ENCODE data around the gene ZNF319. TPM values are rescaled to one million over a fixed set of nuclear protein-coding genes. Genes with fewer than 3 reads are reported as not detected.

ZNF319 gene
- total and polyA plus RNA-seq, 4 donors = 0.64 to 3.4 (median 2.6) TPM

GRCh38 chr16:57956270-57956808 is 44.1 kb downstream of the ZNF319 start:
- Histone ChIP-seq H3K27me3 (ENCODE audit: control insufficient read depth in 4 of 4, insufficient read depth in 4 of 4, low read length in 3 of 4) (no peaks in the 10 kb centered on the region), H3K4me1 (ENCODE audit: control insufficient read depth in 4 of 4, insufficient read depth in 4 of 4, low read length in 3 of 4) (no peaks in the 10 kb centered on the region), H3K9me3 (ENCODE audit: control insufficient read depth in 4 of 4, low read length in 3 of 4) (no peaks in the 10 kb centered on the region), H3K27ac (ENCODE audit: low read depth in 1 of 2, low read length in 2 of 2) (no peak overlapping the region), H3K4me3 (ENCODE audit: low read depth in 1 of 3, low read length in 3 of 3) (no peak overlapping the region), H3K9ac (ENCODE audit: low read depth in 1 of 2, low read length in 2 of 2) (no peak overlapping the region), H3K36me3 (ENCODE audit: control insufficient read depth in 4 of 4, insufficient read depth in 3 of 4, low read depth in 1 of 4, low read length in 3 of 4) (no peaks in the 10 kb centered on the region)
- DNase-seq (ENCODE audit: low spot score) = no peak
- 93% methylated on average over 8 of the region's 8 CpGs for whole genome bisulfite sequencing
- TF ChIP-seq FOXA1 (IDR thresholded peaks at IDR 0.05) (no peak), TAF1 (conservative IDR thresholded peaks at IDR 0.05) (no peak), HNF4G (IDR thresholded peaks at IDR 0.05) (no peak), RAD21 (IDR thresholded peaks at IDR 0.05) (no peak), SP1 (IDR thresholded peaks at IDR 0.05) (no peak), ATF3 (IDR thresholded peaks at IDR 0.05) (no peak), YY1 (IDR thresholded peaks at IDR 0.05) (no peak), EGR1 (IDR thresholded peaks at IDR 0.05; ENCODE audit: low read depth in 2 of 2) (no peak), NR2F2 (IDR thresholded peaks at IDR 0.05) (no peak)

- H3K36me3 ChIP-seq (ENCODE audit: control insufficient read depth in 4 of 4, insufficient read depth in 3 of 4, low read depth in 1 of 4, low read length in 3 of 4) = no peaks in the 10 kb centered on the region
- H3K27me3 ChIP-seq (ENCODE audit: control insufficient read depth in 4 of 4, insufficient read depth in 4 of 4, low read length in 3 of 4) = no peaks in the 10 kb centered on the region
- no peaks in the 10 kb centered on the region for H3K9me3 ChIP-seq (ENCODE audit: control insufficient read depth in 4 of 4, low read length in 3 of 4)
- H3K4me1 ChIP-seq (ENCODE audit: control insufficient read depth in 4 of 4, insufficient read depth in 4 of 4, low read length in 3 of 4) = no peaks in the 10 kb centered on the region
- DNase-seq (ENCODE audit: low spot score) = no peak
- no peak overlapping the region for H3K27ac ChIP-seq (ENCODE audit: low read depth in 1 of 2, low read length in 2 of 2)
- no peak overlapping the region for H3K9ac ChIP-seq (ENCODE audit: low read depth in 1 of 2, low read length in 2 of 2)
- TF ChIP-seq HNF4A (conservative IDR thresholded peaks at IDR 0.05) = no peak
- no peak for TF ChIP-seq ZBTB33 (IDR thresholded peaks at IDR 0.05)
- no peak for TF ChIP-seq EGR1 (IDR thresholded peaks at IDR 0.05; ENCODE audit: low read depth in 2 of 2)
- no peak for TF ChIP-seq FOXA1 (IDR thresholded peaks at IDR 0.05)
- TF ChIP-seq, protein P1, sequence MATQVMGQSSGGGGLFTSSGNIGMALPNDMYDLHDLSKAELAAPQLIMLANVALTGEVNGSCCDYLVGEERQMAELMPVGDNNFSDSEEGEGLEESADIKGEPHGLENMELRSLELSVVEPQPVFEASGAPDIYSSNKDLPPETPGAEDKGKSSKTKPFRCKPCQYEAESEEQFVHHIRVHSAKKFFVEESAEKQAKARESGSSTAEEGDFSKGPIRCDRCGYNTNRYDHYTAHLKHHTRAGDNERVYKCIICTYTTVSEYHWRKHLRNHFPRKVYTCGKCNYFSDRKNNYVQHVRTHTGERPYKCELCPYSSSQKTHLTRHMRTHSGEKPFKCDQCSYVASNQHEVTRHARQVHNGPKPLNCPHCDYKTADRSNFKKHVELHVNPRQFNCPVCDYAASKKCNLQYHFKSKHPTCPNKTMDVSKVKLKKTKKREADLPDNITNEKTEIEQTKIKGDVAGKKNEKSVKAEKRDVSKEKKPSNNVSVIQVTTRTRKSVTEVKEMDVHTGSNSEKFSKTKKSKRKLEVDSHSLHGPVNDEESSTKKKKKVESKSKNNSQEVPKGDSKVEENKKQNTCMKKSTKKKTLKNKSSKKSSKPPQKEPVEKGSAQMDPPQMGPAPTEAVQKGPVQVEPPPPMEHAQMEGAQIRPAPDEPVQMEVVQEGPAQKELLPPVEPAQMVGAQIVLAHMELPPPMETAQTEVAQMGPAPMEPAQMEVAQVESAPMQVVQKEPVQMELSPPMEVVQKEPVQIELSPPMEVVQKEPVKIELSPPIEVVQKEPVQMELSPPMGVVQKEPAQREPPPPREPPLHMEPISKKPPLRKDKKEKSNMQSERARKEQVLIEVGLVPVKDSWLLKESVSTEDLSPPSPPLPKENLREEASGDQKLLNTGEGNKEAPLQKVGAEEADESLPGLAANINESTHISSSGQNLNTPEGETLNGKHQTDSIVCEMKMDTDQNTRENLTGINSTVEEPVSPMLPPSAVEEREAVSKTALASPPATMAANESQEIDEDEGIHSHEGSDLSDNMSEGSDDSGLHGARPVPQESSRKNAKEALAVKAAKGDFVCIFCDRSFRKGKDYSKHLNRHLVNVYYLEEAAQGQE (IDR thresholded peaks at IDR 0.05) = no peak
- TF ChIP-seq FOXA2 (IDR thresholded peaks at IDR 0.05) = no peak
- WGBS = 77% methylated on average over 12 of the region's 12 CpGs
- no peak overlapping the region for H3K4me3 ChIP-seq (ENCODE audit: low read depth in 1 of 3, low read length in 3 of 3)
Observed at GRCh38 chr16:57955572-57956188, 44.8 kb downstream of the ZNF319 start.
